GM20000 (cell line): Measurements from ENCODE around the gene AGAP3.

Source experiments
- DNase-seq: peaks from one replicate; pipeline ENCODE4 v3.0.0; 2012; ENCODE audit warnings: low spot score
- CTCF ChIP-seq: IDR thresholded peaks from 2 replicates; pipeline ENCODE4 v1.5.1; 2012; ENCODE audit warnings: mild to moderate bottlenecking, control low read depth; ENCODE audit errors: extremely low read depth, missing control alignments

AGAP3 gene

GRCh38 chr7:151088019-151088855 lies 2.0 kb downstream of the AGAP3 start:
- DNase-seq: no peak
- TF ChIP-seq CTCF: no peak

GRCh38 chr7:151088856-151089699 lies 2.8 kb downstream of the AGAP3 start:
- TF ChIP-seq CTCF: no peak
- DNase-seq: no peak

- no peak for DNase-seq
- no peak for TF ChIP-seq CTCF
Observed at GRCh38 chr7:151089893-151090730, 3.8 kb downstream of the AGAP3 start.

GRCh38 chr7:151091003-151091402 lies 4.7 kb downstream of the AGAP3 start:
- TF ChIP-seq CTCF: no peak
- no peak for DNase-seq

- DNase-seq: no peak
- TF ChIP-seq CTCF: peak; percentile 32
Observed at GRCh38 chr7:151091431-151091830, 5.2 kb downstream of the AGAP3 start.

- no peak for TF ChIP-seq CTCF
- no peak for DNase-seq
Observed at GRCh38 chr7:151091988-151092387, 5.7 kb downstream of the AGAP3 start.
